Fibroblast of skin of abdomen (primary cell): ENCODE measurements around the gene ZFYVE21.
"Not testable (repeated sequence)": the region's sequence is repeated elsewhere in the genome, so short reads cannot be mapped to it uniquely, and the experiment has no call there.

Experiments
- DNase-seq: peaks from one replicate; pipeline ENCODE4 v3.0.0-alpha.2; 2013

The ZFYVE21 gene

DNA sequence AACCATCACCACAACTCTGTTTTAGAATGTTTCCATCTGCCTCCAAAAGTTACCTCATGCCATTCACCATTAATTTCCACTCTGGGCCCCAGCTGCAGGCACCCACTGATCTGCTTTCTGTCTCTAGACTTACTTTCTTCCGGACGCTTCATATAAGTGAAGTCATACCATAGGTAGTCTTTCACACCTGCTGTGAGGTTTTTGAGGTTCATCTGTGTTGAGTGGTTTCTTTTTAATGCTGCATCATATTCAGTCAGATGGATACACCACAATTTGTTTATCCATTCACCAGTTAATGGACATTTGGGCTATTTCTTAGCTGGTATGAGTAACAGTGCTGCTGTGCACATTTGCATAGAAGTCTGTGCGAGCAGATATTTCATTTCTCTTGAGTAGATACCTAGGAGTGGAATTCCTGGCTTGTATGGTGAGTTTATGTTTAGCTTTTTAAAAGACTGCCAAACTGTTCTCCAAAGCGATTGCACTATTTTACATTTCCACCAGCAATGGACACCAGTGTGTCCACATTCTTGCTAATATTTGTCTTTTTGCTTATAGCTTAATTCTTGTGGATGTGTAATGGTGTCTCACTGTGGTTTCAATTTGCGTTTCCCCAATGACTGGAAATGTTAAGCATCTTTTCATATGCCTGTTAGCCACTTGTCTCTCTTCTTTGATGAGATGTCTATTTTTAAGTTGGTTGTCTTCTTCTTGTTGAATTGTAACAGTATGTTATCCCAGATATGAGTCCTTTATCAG lies 48.3 kb downstream of the ZFYVE21 start:
- DNase-seq, result no peak

- DNase-seq, result no peak
Observed at GRCh38 chr14:103765526-103765925, 49.9 kb downstream of the ZFYVE21 start.

DNA sequence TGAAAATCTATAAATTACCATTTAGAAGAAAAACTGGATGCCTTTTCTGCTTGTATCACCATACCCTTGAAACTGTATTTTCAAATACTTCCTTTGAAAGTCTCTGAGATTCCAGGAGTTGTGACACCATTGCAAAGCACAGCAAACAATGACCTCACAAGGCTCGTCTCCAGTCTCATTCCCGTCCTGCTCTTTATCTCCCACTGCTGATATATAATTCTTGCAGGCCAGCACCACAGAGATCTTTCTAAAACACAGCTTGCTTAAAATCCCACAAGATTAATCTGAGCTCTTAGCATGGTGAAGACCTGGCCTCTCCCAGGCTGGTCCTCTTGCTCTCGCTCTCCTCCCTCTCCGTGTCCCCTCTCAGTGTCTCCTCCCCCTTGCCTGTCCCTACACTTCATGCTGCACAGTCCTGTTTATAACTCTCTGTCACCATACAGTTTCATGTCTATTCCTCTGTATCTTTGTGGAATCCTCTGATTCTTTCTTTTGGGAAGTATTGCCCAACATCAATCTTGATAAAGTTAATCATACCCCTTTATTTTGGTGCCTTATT lies 51.8 kb downstream of the ZFYVE21 start:
- DNase-seq, result no peak

DNA sequence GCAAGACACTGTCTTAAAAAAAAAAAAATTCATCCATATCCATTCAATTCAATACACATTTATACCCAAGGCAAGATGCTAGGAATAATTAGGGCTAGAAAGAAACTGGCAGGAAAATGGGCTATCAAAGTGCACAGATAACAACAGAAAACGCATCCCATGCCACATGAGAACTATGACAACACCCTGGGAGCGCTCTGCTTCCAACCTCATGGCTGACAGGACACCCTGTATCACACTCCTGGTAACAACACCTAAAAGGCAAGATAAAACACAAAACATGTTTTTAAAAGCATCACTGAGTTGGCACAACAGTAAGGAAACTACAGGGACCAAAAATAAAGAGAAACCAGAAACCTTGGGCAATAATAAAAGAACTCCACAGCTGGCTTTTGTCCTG lies 54.9 kb downstream of the ZFYVE21 start:
- no peak for DNase-seq

DNA sequence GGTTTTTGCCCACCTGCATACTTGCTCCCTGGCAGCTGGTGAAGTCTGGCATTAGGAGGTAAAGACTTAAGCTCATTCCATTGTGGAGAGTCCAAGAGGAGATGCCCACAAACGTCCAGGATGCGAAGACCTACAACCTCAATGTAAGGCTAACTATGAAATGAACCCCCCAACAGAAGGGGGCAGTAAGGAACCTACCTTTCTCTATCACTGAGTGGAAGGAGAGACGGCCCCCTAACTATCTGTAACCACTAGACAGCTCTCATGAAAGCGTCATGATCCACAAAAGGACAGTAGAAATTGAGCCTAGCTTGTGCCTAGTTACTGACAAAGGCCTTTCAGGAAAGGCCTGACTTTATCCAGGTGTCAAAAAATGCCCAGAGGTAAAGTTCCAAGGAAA lies 55.3 kb downstream of the ZFYVE21 start:
- no peak for DNase-seq

- DNase-seq, result no peak
Observed at GRCh38 chr14:103772078-103772712, 56.6 kb downstream of the ZFYVE21 start.

- DNase-seq, result no peak
Observed at GRCh38 chr14:103773521-103773920, 57.9 kb downstream of the ZFYVE21 start.

- no peak for DNase-seq
Observed at GRCh38 chr14:103775506-103775905, 59.9 kb downstream of the ZFYVE21 start.

DNA sequence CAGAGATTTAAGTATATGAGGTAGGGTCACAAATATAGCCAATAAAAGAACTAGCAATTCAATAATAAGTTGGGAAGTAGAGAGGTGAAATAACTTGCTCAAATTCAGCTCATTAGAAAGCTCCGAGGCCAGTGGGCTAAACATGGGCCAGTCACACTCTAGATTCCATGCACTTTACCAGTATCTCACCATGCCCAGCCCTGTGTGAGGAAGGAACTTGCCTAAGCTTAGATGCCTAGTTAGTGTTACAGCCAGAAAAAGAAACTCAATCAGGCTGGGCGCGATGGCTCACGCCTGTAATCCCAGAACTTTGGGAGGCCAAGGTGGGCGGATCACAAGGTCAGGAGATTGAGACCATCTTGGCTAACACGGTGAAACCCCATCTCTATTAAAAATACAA lies 60.7 kb downstream of the ZFYVE21 start:
- DNase-seq, result not testable (repeated sequence)

DNA sequence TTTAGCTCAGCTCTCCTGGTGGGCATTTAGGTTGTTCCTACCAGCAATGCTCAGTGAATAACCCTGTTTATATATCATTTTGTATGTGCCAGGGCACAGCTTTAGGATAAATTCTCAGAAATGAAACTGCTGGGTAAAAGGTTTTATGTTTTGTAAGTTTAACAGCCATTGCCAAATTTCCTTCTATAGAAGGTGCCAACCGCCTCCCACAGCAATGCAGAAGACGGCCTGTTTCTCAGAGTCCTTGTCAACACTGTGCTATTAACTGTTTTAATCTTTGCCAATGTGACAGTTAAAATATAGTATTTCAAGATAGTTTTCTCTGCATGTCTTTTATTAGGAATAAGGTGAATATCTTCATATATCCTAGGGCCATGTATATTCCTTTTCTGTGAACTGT lies 66.8 kb downstream of the ZFYVE21 start:
- no peak for DNase-seq
